SH-SY5Y (cell line): Measurements from ENCODE around the gene NTM.

Experiments used
- GATA2 ChIP-seq: IDR thresholded peaks from 2 replicates; pipeline ENCODE4 v1.6.1; 2011; ENCODE audit warnings: mild to moderate bottlenecking, low read depth, low read length
- GATA3 ChIP-seq: IDR thresholded peaks from 2 replicates; pipeline ENCODE4 v1.6.1; 2011; ENCODE audit warnings: low read depth, mild to moderate bottlenecking, low read length, moderate library complexity

DNA sequence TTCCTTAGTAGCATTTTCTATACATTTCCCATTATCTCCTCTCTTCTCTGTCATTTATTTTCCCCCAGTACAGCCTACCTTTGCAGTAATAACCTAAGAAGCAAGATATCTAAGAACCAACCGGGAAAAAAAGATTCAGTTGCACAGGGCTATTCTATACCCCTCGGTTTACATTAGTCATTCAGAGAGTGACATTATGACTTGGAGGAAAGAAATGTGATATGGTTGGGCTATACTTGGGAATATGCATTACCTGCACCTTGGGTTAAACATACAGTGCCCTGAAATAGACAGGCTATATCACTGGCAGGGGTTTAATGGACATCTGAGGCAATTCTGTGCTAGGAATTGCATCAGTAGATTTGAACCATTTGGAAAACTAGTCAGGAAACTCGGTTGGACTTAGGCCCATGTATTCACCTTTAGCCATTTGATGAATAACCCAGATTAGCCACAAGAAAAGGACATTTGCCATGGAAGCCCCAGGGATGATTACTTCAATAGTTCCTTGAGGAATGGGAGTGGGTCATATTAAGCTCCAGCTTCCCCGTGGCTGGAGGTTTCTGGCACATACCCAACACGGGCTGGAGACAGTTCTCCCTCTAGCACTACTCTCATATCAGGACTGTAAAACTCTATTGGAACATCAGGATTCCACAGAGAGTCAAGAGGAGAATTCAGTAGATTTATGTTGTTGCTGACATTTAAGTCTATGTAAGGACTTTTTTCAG lies 973.2 kb downstream of the NTM start:
- TF ChIP-seq GATA2, result no peak
- TF ChIP-seq GATA3, result no peak
